K562 (cell line): ENCODE measurements around the gene PLCB1. TPM values are rescaled to one million over a fixed set of nuclear protein-coding genes. Genes with fewer than 3 reads are reported as not detected.

Experiments used
- FOXK1 ChIP-seq: sonication (generic); formaldehyde crosslinking; IDR thresholded peaks from 2 replicates; pipeline ENCODE4 v1.8.0; 2022; ENCODE audit warnings: missing genetic modification reagents, mild to moderate bottlenecking, borderline replicate concordance
- LEF1 ChIP-seq: fragments of 450-650 bp; IDR thresholded peaks from 2 replicates; pipeline ENCODE4 v1.6.1; 2016; ENCODE audit warnings: mild to moderate bottlenecking
- SNIP1 ChIP-seq: fragments of 450-650 bp; IDR thresholded peaks from 2 replicates; pipeline ENCODE4 v1.7.1; 2017; ENCODE audit warnings: low read depth, mild to moderate bottlenecking
- SRSF1 ChIP-seq: fragments of 200-400 bp; formaldehyde crosslinking; IDR thresholded peaks from 2 replicates; pipeline ENCODE4 v1.6.1; 2017; ENCODE audit warnings: mild to moderate bottlenecking, low read depth, low read length, moderate library complexity
- ZNF696 ChIP-seq: fragments of 250-450 bp; sonication (Bioruptor Pico); conservative IDR thresholded peaks from 2 replicates; pipeline ENCODE4 v1.4.0; 2020; ENCODE audit warnings: mild to moderate bottlenecking, moderate library complexity
- polyA plus RNA-seq, 8 experiments: library from polyadenylated mRNA; depleted of rRNA in 4 of 8; stranded (reverse) in 5 of 8; unstranded in 3 of 8; fragments of >200 nt; fragmentation: Nextera tagmentation in 2 of 8; fragmentation: Illumina TruSeq in 1 of 8; extraction: Ambion mirVana in 2 of 8; extraction: Trizol in 1 of 8; gene quantifications; 2 replicates each; pipeline versions ENCODE4 v1.2.1 to v1.2.3, GENCODE V29; 2011 to 2014; ENCODE audit warnings: inconsistent platforms in 1 of 8, missing spikeins in 1 of 8
- total RNA-seq, 7 experiments: library from RNA; depleted of rRNA in 6 of 7; stranded (reverse); fragments of >200 nt in 6 of 7; fragmentation: Illumina TruSeq in 2 of 7; extraction: Trizol in 2 of 7; gene quantifications; 2 replicates each; pipeline versions ENCODE4 v1.2.1 to v1.2.3, GENCODE V29; 2011 to 2021; ENCODE audit warnings: low replicate concordance in 1 of 7
- TF ChIP-seq, protein P1 (sequence below): fragments of 200-400 bp; formaldehyde crosslinking; IDR thresholded peaks from 2 replicates; pipeline ENCODE4 v1.6.1; 2017; ENCODE audit warnings: mild to moderate bottlenecking, low read depth, low read length, moderate library complexity
- TF ChIP-seq, protein P2 (sequence below): fragments of 450-650 bp; IDR thresholded peaks from 2 replicates; pipeline ENCODE4 v1.6.1; 2016; ENCODE audit warnings: low read depth
- TF ChIP-seq, protein P3 (sequence below), 2 experiments: fragments of 150-350 bp in 1 of 2; IDR thresholded peaks; 2 replicates each; pipeline ENCODE4 v1.6.1; 2012 to 2016; ENCODE audit warnings: low read depth in 2 of 2, low read length in 2 of 2, mild to moderate bottlenecking in 1 of 2, moderate library complexity in 1 of 2

PLCB1 gene
- total and polyA plus RNA-seq, 9 of the 15 experiments (the other 6 are each of a cell fraction or from before 2014, with no cell fraction given) = 0.34 to 3.1 (median 1.3) TPM

DNA sequence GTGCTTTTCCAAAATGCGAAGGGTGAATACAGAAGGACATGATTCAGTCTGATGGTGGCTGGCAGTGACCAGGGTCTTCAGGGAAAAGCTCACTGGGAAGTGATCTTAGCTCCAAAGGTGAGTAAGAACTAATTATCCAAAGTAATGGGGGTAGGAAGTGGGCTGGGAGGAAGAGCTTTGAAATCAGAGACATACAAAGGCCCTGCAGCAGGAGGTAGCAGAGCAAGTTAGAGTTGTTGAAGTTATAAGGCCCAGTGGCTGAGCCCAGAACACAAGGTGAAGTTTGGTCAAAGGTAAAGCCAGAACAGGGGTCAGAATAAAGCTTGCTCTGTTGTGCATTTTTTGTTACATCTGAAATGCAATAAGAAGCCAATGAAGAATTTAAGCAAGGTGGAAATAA, 81.2 kb downstream of the PLCB1 start (continued):
- TF ChIP-seq, protein P1, sequence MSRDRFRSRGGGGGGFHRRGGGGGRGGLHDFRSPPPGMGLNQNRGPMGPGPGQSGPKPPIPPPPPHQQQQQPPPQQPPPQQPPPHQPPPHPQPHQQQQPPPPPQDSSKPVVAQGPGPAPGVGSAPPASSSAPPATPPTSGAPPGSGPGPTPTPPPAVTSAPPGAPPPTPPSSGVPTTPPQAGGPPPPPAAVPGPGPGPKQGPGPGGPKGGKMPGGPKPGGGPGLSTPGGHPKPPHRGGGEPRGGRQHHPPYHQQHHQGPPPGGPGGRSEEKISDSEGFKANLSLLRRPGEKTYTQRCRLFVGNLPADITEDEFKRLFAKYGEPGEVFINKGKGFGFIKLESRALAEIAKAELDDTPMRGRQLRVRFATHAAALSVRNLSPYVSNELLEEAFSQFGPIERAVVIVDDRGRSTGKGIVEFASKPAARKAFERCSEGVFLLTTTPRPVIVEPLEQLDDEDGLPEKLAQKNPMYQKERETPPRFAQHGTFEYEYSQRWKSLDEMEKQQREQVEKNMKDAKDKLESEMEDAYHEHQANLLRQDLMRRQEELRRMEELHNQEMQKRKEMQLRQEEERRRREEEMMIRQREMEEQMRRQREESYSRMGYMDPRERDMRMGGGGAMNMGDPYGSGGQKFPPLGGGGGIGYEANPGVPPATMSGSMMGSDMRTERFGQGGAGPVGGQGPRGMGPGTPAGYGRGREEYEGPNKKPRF = no peak
- no peak for TF ChIP-seq LEF1
- TF ChIP-seq FOXK1 (CRISPR knock-in tag) = no peak
- no peak for TF ChIP-seq SRSF1
- TF ChIP-seq, protein P2, sequence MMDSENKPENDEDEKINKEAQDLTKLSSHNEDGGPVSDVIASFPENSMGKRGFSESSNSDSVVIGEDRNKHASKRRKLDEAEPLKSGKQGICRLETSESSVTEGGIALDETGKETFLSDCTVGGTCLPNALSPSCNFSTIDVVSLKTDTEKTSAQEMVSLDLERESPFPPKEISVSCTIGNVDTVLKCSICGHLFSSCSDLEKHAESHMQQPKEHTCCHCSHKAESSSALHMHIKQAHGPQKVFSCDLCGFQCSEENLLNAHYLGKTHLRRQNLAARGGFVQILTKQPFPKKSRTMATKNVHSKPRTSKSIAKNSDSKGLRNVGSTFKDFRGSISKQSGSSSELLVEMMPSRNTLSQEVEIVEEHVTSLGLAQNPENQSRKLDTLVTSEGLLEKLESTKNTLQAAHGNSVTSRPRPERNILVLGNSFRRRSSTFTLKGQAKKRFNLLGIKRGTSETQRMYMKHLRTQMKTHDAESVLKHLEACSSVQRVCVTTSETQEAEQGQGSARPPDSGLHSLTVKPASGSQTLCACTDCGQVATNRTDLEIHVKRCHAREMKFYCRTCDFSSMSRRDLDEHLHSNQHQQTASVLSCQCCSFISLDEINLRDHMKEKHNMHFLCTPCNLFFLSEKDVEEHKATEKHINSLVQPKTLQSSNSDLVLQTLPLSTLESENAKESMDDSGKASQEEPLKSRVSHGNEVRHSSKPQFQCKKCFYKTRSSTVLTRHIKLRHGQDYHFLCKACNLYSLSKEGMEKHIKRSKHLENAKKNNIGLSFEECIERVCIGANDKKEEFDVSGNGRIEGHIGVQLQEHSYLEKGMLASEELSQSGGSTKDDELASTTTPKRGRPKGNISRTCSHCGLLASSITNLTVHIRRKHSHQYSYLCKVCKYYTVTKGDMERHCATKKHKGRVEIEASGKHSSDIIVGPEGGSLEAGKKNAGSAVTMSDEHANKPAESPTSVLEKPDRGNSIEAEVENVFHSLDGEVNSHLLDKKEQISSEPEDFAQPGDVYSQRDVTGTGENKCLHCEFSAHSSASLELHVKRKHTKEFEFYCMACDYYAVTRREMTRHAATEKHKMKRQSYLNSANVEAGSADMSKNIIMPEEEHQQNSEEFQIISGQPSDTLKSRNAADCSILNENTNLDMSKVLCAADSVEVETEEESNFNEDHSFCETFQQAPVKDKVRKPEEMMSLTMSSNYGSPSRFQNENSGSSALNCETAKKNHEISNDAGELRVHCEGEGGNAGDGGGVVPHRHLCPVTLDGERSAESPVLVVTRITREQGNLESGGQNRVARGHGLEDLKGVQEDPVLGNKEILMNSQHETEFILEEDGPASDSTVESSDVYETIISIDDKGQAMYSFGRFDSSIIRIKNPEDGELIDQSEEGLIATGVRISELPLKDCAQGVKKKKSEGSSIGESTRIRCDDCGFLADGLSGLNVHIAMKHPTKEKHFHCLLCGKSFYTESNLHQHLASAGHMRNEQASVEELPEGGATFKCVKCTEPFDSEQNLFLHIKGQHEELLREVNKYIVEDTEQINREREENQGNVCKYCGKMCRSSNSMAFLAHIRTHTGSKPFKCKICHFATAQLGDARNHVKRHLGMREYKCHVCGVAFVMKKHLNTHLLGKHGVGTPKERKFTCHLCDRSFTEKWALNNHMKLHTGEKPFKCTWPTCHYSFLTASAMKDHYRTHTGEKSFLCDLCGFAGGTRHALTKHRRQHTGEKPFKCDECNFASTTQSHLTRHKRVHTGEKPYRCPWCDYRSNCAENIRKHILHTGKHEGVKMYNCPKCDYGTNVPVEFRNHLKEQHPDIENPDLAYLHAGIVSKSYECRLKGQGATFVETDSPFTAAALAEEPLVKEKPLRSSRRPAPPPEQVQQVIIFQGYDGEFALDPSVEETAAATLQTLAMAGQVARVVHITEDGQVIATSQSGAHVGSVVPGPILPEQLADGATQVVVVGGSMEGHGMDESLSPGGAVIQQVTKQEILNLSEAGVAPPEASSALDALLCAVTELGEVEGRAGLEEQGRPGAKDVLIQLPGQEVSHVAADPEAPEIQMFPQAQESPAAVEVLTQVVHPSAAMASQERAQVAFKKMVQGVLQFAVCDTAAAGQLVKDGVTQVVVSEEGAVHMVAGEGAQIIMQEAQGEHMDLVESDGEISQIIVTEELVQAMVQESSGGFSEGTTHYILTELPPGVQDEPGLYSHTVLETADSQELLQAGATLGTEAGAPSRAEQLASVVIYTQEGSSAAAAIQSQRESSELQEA = no peak
- TF ChIP-seq SNIP1 = no peak
- TF ChIP-seq, protein P3, sequence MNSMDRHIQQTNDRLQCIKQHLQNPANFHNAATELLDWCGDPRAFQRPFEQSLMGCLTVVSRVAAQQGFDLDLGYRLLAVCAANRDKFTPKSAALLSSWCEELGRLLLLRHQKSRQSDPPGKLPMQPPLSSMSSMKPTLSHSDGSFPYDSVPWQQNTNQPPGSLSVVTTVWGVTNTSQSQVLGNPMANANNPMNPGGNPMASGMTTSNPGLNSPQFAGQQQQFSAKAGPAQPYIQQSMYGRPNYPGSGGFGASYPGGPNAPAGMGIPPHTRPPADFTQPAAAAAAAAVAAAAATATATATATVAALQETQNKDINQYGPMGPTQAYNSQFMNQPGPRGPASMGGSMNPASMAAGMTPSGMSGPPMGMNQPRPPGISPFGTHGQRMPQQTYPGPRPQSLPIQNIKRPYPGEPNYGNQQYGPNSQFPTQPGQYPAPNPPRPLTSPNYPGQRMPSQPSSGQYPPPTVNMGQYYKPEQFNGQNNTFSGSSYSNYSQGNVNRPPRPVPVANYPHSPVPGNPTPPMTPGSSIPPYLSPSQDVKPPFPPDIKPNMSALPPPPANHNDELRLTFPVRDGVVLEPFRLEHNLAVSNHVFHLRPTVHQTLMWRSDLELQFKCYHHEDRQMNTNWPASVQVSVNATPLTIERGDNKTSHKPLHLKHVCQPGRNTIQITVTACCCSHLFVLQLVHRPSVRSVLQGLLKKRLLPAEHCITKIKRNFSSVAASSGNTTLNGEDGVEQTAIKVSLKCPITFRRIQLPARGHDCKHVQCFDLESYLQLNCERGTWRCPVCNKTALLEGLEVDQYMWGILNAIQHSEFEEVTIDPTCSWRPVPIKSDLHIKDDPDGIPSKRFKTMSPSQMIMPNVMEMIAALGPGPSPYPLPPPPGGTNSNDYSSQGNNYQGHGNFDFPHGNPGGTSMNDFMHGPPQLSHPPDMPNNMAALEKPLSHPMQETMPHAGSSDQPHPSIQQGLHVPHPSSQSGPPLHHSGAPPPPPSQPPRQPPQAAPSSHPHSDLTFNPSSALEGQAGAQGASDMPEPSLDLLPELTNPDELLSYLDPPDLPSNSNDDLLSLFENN (IDR thresholded peaks at IDR 0.05; ENCODE audit: low read depth in 2 of 2, low read length in 2 of 2) = no peak
- TF ChIP-seq ZNF696 = no peak
